HepG2 (cell line): ENCODE results near the gene CSF1R. TPM values are rescaled to one million over a fixed set of nuclear protein-coding genes. Genes with fewer than 3 reads are reported as not detected.
A peak's percentile ranks its signal among the peaks of the same experiment; 100 is the strongest.

Experiments used
- ATRX ChIP-seq: sonication (generic); formaldehyde crosslinking; IDR thresholded peaks from 2 replicates; pipeline ENCODE4 v1.4.0; 2020; ENCODE audit warnings: missing genetic modification reagents, borderline replicate concordance
- CHD2 ChIP-seq: IDR thresholded peaks from 2 replicates; pipeline ENCODE4 v1.6.1; 2011; ENCODE audit warnings: low read depth, low read length, improper control_type of control experiment
- CREB1 ChIP-seq, 2 experiments: fragments of 450-650 bp in 1 of 2; IDR thresholded peaks; 2 replicates each; pipeline ENCODE4 v1.6.1; 2016 to 2017; ENCODE audit warnings: control low read depth in 1 of 2, mild to moderate bottlenecking in 1 of 2, missing compliant biosample characterization in 1 of 2, missing genetic modification characterization in 1 of 2
- CSRNP2 ChIP-seq: sonication (generic); formaldehyde crosslinking; conservative IDR thresholded peaks from 2 replicates; pipeline ENCODE4 v1.8.0; 2022; ENCODE audit warnings: low read depth, missing genetic modification reagents
- DNMT1 ChIP-seq: sonication (generic); formaldehyde crosslinking; IDR thresholded peaks from 2 replicates; pipeline ENCODE4 v1.5.1; 2020; ENCODE audit warnings: mild to moderate bottlenecking, missing genetic modification reagents
- DNMT3B ChIP-seq: conservative IDR thresholded peaks from 2 replicates; pipeline ENCODE4 v1.6.1; 2016; ENCODE audit warnings: missing biosample characterization, control low read depth
- EED ChIP-seq: sonication (generic); formaldehyde crosslinking; IDR thresholded peaks from 2 replicates; pipeline ENCODE4 v1.5.0; 2020; ENCODE audit warnings: mild to moderate bottlenecking, missing genetic modification reagents
- ERF ChIP-seq: IDR thresholded peaks from 2 replicates; pipeline ENCODE4 v1.6.1; 2018; ENCODE audit warnings: missing biosample characterization, missing genetic modification reagents
- FOXO4 ChIP-seq: sonication (generic); formaldehyde crosslinking; conservative IDR thresholded peaks from 2 replicates; pipeline ENCODE4 v1.8.1; 2023; ENCODE audit warnings: missing genetic modification reagents
- ISL2 ChIP-seq: sonication (generic); formaldehyde crosslinking; IDR thresholded peaks from 2 replicates; pipeline ENCODE4 v1.5.0; 2020; ENCODE audit warnings: missing genetic modification reagents
- JUNB ChIP-seq: sonication (generic); formaldehyde crosslinking; IDR thresholded peaks from 2 replicates; pipeline ENCODE4 v1.8.0; 2022; ENCODE audit warnings: missing genetic modification reagents, mild to moderate bottlenecking, borderline replicate concordance
- KMT2B ChIP-seq: IDR thresholded peaks from 2 replicates; pipeline ENCODE4 v1.6.1; 2016; ENCODE audit warnings: missing genetic modification reagents, missing compliant biosample characterization
- NFYC ChIP-seq: IDR thresholded peaks from 2 replicates; pipeline ENCODE4 v1.6.1; 2016; ENCODE audit warnings: missing genetic modification reagents, missing compliant biosample characterization
- RARA ChIP-seq: IDR thresholded peaks from 2 replicates; pipeline ENCODE4 v1.6.1; 2016; ENCODE audit warnings: missing genetic modification reagents, missing compliant biosample characterization
- REL ChIP-seq: sonication (generic); formaldehyde crosslinking; conservative IDR thresholded peaks from 2 replicates; pipeline ENCODE4 v1.8.0; 2022; ENCODE audit warnings: mild to moderate bottlenecking, missing genetic modification reagents, moderate library complexity
- SAFB2 ChIP-seq: sonication (generic); formaldehyde crosslinking; IDR thresholded peaks from 2 replicates; pipeline ENCODE4 v1.5.1; 2020; ENCODE audit warnings: missing genetic modification reagents, low read depth, mild to moderate bottlenecking, borderline replicate concordance
- TRIM24 ChIP-seq: sonication (generic); formaldehyde crosslinking; IDR thresholded peaks from 2 replicates; pipeline ENCODE4 v1.8.0; 2022; ENCODE audit warnings: mild to moderate bottlenecking, missing genetic modification reagents
- ZNF234 ChIP-seq: sonication (generic); formaldehyde crosslinking; conservative IDR thresholded peaks from 2 replicates; pipeline ENCODE4 v1.5.1; 2020; ENCODE audit warnings: mild to moderate bottlenecking, missing genetic modification reagents
- ZNF275 ChIP-seq: sonication (generic); formaldehyde crosslinking; IDR thresholded peaks from 2 replicates; pipeline ENCODE4 v1.8.0; 2022; ENCODE audit warnings: missing genetic modification reagents, mild to moderate bottlenecking, inconsistent platforms, borderline replicate concordance
- ZNF496 ChIP-seq: sonication (generic); formaldehyde crosslinking; IDR thresholded peaks from 2 replicates; pipeline ENCODE4 v1.8.1; 2023; ENCODE audit warnings: mild to moderate bottlenecking, moderate library complexity, missing genetic modification reagents; ENCODE audit not compliant: insufficient replicate concordance
- ZNF543 ChIP-seq: sonication (generic); formaldehyde crosslinking; IDR thresholded peaks from 2 replicates; pipeline ENCODE4 v1.4.0; 2020; ENCODE audit warnings: mild to moderate bottlenecking, missing genetic modification reagents
- ZNF577 ChIP-seq: sonication (generic); formaldehyde crosslinking; IDR thresholded peaks from 2 replicates; pipeline ENCODE4 v1.4.0; 2020; ENCODE audit warnings: mild to moderate bottlenecking, low read depth, missing genetic modification reagents, borderline replicate concordance
- ZSCAN5A ChIP-seq: sonication (generic); formaldehyde crosslinking; IDR thresholded peaks from 2 replicates; pipeline ENCODE4 v1.8.0; 2022; ENCODE audit warnings: mild to moderate bottlenecking, missing genetic modification reagents, borderline replicate concordance
- ZSCAN9 ChIP-seq: IDR thresholded peaks from 2 replicates; pipeline ENCODE4 v1.6.1; 2016; ENCODE audit warnings: borderline replicate concordance
- polyA plus RNA-seq, 8 experiments: library from polyadenylated mRNA; depleted of rRNA in 3 of 8; stranded (reverse) in 7 of 8; unstranded in 1 of 8; fragments of >200 nt; fragmentation: Illumina TruSeq in 4 of 8; extraction: Trizol in 4 of 8; gene quantifications; 2 replicates each; pipeline versions ENCODE4 v1.2.1 to v1.2.3, GENCODE V29; 2011 to 2016; ENCODE audit warnings: low read depth in 4 of 8, missing spikeins in 1 of 8, mixed read lengths in 1 of 8; ENCODE audit not compliant: insufficient read depth in 1 of 8
- total RNA-seq, 5 experiments: library from RNA; depleted of rRNA; stranded (reverse); fragments of >200 nt; fragmentation: Illumina TruSeq; extraction: Trizol; gene quantifications; 2 replicates each; pipeline ENCODE4 v1.2.3, GENCODE V29; 2016; ENCODE audit warnings: low read depth in 1 of 5

CSF1R gene
- total and polyA plus RNA-seq, 2 of the 13 experiments (the other 11 are each of a cell fraction or from before 2014, with no cell fraction given) = 0.01 TPM; not detected in 1

- TF ChIP-seq CSRNP2 (no peak), RARA (CRISPR knock-in tag) (peak; percentile 44; the same call in 1 of the 2 replicates), KMT2B (no peak), EED (CRISPR knock-in tag) (no peak), ZNF496 (CRISPR knock-in tag) (no peak), ERF (CRISPR knock-in tag) (0 out of 2 replicates have a peak, but pooled peaks have one; percentile 41), ATRX (CRISPR knock-in tag) (no peak), CHD2 (no peak), ZNF275 (CRISPR knock-in tag) (no peak), CREB1 (IDR thresholded peaks at IDR 0.05) (no peak), CREB1 (CRISPR knock-in tag; IDR thresholded peaks at IDR 0.05) (no peak), ZNF543 (CRISPR knock-in tag) (no peak; the same call in 1 of the 2 replicates), REL (CRISPR knock-in tag) (no peak), SAFB2 (CRISPR knock-in tag) (no peak; the same call in 1 of the 2 replicates), DNMT1 (CRISPR knock-in tag) (0 out of 2 replicates have a peak, but pooled peaks have one; percentile 66), ZSCAN9 (CRISPR knock-in tag) (0 out of 2 replicates have a peak, but pooled peaks have one; percentile 68), ZSCAN5A (CRISPR knock-in tag) (no peak), ZNF234 (CRISPR knock-in tag) (no peak), JUNB (CRISPR knock-in tag) (no peak), NFYC (no peak), ISL2 (CRISPR knock-in tag) (no peak), ZNF577 (CRISPR knock-in tag) (no peak), TRIM24 (CRISPR knock-in tag) (no peak), DNMT3B (CRISPR knock-in tag) (no peak), FOXO4 (CRISPR knock-in tag) (no peak)
Observed at GRCh38 chr5:150129813-150130492, 43.6 kb upstream of the CSF1R start (continued).
